Stimulated activated CD4-positive, alpha-beta T cell treated with anti-CD3 and anti-CD28 coated beads, Interleukin-2, amount 100 ng/mL, for 48 hours (primary cell): ENCODE results near the gene DAO.
"Not testable (repeated sequence)": the region's sequence is repeated elsewhere in the genome, so short reads cannot be mapped to it uniquely, and the experiment has no call there.

Experiments
- DNase-seq, 2 donors: peaks; one replicate each; pipeline ENCODE4 v3.0.0-alpha.2; 2020

DAO gene

DNA sequence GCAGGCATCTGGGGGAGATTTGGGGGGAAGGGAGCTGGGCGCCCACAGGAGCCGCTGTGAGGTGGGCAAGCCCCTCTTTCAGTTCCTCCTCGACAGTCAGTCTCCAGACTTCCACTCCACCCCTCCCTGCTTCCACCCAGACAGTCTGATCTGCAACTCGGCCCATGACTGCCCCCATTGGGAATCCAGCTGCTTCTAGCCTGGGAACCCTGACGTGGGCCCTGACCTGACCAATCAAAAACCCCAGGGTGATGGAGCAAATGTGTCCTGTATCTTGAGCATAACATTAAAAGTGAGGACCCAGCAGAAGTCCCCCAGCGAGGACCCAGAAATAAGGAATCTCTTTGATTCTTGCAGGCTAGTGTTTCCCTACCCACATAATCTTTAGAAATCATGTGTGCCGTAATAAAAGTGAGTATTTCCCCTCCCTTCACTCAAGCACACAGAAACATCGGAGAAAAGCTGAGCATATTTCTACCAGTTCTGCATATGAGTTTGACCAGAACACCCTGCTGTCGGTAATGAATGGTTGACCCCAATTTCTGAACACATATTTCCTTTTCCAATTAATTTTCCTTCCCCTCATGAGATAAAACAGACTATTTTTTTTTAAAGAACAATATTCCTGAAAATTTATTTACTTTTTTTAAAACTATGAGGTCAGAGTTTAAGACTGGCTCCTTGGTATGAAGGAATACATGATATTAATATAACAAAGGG is 28.9 kb upstream of the DAO start:
- DNase-seq, result no peak

DNA sequence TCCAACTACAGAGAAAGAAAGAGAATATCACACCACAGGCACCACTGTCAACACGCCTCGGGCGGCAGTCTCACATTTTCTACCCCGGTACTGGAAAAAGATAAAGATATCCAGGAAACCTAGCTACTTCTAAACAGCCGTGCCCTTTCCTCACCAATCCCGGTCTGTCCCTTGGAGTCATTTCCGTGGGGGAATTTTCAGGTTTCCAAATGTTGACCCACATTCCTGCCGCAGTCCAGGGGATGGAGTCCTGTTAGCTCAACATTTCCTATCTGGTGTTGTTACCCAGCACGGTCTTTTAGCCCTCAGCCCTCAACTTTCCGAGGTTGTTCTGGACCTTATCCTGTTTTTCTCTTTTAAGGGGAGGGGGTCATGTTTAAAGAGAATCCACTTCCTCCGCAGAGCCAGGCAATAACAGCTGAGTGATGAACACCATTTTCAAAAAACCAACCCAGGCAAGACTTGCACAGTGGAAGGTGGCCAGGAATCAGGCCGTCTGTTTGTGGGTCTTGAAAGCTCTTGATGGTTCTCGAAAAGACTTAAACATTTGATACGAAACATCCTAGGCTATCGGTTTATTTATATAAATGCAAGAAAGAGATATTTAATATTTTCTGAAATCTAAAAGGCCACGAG is 27.1 kb upstream of the DAO start:
- no peak for DNase-seq

DNA sequence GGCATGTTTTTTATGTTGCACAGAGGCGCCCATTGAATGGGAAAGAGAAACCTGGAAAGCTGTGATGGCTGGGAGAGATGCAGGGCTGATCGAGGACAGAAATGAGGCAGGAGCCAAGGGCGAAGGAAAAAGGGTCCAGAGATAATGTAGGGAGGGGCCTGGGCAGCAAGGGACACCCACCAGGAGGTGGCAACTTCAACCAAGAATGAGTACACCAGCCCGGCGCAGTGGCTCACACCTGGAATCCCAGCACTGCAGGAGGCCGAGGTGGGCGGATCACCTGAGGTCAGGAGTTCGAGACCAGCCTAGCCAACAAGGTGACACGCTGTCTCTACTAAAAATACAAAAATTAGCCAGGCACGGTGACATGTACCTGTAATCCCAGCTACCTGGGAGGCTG is 26.5 kb upstream of the DAO start:
- DNase-seq, result no peak

DNA sequence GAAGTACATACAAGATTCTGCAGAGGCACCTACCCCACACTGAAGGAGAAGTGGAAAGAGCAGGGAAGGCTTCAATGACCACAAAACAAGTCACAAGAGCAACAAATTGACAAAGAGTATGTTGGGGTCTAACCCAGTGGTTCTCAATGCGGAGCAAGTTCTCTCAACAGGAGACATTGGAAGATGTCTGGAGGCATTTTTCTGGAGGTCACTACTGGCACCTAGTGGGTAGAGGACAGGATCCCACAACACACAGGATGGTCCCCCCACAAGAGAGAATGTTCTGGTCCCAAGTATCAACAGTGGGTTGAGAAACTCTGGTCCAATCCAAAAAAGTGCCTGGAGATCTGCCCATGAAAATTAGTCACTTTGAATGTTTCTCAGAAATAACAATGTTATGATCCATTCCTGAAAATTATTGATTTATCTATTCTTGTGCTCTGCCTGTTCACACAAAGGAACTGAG is 25.9 kb upstream of the DAO start:
- DNase-seq, result no peak

DNA sequence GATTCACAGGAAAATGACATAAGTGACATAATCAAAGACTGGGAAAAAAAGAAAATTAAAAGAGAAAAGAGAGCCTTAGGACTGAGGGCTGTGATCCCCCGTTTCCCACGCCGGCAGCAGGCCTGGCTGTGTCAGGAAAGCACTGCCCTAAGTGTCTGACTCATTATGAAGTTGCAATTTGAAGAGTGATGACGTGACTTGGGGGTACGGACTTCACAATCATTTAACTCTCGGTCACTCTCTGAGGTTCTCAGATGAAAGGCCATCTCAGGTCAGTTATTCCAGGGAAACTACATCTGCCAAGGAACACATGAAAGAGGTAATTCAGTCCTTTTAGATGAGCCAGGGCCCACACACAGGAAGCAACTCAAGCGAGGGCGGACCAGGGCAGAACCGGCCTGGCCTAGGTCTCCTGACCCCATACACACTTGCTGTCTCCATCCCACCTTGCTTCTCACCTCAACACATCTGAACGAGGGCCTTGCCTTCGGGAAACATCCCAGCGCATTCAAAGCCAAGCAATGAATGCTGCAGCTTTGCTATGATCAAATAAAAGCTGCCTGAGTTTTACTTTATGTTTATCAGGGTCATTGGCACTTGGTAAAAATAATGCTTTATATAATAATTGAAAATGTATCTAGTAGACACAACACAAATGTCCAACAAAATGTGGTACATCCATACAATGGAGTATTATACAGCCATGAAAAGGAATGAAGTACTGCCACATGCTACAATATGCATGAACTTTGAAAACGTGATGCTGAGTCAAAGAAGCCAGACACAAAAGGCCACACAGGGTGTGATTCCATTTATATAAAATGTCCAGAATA is 25.2 kb upstream of the DAO start:
- DNase-seq, result no peak

DNA sequence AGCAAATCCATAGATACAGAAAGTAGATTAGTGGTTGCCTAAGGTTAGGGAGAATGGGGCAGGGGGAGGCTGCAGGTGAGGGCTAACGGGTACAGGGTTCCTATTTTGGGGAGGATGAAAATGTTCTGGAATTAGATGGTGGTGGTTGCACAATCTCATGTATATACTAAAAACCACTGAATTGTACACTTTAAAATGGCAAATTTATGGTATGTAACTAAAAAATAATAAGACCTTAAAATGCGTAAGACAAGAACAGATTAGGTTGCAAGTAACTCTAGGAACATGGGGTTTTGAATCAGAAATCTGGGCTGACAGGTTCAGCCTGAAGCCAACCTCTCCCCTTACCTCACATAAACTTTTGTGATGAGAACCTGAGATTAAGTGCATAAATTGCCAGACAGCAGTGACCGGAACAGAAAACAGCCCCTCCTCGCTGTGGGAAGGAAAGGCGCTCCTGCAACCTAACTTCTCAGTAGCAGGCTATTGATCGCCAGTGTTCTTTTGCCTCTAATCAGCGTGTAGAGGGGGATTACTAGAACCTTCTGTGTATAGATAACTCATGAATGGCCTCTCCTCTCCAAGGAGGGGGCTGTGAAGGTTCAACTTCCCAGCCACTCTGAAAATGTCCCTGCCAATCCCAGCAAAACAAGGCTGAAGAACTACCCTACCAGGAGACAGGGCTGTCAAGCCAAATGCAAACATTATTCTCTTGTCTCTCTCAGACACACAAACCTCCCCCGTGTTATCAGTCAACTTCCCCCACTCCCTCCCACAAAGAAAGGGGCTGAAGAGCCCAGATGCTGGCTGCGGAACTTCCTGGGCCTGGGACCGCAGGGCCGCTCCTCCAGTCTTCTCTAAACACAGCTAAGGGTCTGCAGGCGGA is 24.4 kb upstream of the DAO start:
- no peak for DNase-seq

DNA sequence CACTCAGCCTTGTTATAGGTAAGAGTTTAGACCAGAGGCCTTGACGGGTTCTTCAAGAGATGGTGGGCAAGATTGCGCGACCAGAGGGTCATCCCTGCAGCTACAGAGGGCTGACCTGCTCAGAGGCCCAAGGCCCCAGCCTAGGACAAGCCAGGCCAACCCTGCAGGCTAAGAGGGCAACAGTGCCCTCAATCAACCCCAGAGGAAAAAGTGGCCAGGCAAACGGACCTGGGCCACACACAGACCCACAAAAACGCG is 23.8 kb upstream of the DAO start:
- DNase-seq, result no peak

DNA sequence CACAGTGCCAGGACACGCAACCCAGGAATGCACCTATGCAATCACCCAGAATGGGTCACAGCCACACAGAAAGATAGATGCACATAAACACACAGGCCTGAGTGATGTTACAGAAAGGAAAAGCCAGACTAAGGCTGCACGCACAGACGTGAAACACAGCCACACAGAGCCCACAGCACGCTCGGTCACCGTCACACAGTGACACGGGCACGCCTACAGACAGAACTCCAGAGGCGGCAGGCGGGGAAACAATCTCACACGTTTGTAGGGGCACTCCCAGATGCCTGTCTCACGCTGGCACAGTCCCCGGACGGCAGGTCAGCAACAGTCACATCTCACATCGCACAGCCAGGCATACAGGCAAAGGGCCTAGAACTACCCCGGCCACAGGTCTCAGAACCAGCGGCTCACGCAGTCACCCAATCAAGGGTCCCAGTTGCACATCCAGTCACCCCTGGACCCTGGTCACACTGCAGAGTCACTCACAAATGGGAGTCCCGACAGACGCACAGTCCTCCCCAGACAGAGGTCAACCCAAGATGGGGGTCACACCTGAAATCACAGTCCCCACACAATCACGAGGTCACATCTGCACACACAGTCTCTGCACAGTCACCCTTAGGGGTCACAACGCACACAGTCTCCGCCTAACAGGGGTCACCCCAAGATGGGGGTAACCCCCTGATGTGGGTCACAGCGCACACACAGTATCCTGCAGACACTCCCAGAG is 23.3 kb upstream of the DAO start:
- DNase-seq, result peak; percentile 43 to 54

DNA sequence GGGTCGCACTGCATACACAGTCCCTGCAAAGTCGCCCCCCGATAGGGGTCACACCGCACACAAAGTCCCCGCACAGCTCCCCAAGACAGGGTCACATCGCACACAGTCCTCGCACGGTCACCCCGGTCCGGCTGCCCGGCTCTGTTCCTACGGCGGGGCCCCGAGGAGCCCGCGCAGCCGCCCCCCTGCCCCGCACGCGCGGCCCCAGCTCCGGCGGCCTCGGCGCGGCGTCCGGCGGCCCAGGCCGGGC is 22.8 kb upstream of the DAO start:
- DNase-seq, result no peak

DNA sequence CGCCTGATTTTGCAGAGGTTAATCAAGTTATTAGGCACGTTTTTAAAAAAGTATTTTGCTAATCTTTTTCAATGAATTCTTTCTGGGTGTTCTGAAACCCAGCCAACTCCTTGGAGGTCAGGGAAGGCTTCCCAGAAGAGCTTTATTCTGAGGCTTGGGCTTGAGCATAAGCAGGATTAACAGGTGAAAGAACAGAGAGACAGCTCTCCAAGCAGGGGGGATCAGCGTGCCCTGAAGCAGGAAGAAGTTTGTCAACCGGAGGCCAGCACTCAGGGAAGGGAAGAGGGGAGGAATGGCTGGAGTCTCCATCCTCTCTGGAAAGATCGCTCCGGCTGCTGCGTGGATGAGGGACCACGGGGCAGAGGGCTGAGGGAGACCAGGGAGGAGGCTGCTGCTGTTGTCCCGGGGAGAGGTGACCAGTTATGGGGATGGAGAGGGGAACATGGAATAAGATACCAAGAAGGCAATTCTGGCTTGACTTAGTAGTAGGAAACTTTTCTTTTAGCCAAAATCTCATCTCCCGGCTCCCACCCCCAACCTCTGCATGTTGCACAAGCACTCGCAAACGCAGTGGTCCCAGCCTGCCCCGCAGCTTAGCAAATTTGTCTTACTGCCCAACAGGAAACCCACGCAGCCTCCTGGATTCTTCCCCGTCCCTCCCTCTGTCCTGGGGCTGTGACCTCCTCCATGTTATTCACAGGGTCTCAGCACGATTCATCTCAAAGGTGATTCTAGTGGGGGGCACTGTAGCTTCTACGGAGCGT is 21.4 kb upstream of the DAO start:
- DNase-seq, result no peak

DNA sequence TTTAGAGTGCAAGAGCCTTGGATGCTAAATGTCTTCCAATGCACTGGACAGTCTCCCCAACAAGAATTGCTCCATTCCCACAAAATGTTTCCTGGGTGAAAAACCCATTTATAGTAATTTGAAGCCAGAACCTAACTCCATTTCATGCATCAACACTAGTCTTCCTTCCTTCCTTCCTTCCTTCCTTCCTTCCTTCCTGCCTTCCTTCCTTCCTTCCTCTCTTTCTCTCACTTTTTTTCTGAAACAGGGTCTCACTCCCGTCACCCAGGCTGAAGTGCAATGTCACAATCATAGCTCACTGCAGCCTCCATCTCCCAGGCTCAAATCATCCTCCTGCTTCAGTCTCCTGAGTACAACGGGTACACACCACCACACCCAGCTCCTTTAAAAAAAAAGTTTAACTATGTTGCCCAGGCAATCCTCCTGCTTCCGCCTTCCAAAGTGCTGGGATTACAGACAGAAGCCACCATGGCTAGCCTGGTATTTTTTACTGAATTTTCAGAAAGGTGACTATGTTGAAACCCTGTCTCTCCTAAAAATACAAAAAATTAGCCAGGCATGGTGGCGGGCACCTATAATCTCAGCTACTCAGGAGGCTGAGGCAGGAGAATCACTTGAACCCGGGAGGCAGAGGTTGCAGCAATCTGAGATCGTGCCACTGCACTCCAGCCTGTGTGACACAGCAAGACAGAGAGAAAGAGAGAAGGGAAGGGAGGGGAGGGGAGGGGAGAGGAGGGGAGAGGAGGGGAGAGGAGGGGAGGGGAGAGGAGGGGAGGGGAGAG is 20.6 kb upstream of the DAO start:
- not testable (repeated sequence) for DNase-seq

DNA sequence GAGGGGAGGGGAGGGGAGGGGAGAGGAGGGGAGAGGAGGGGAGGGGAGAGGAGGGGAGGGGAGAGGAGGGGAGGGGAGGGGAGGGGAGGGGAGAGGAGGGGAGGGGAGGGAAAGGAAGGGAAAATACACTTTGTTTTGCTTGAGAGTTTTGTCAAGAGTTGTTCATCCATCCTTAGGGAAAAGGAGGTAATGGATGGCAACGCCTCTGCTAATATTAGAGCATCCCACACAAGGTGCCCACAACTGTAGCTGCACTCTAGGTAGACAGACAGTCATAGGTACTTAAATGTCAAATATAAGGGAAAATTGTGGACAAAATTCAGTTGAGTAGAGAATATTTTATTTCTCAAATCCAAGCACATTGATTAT is 20.0 kb upstream of the DAO start:
- DNase-seq, result no peak

DNA sequence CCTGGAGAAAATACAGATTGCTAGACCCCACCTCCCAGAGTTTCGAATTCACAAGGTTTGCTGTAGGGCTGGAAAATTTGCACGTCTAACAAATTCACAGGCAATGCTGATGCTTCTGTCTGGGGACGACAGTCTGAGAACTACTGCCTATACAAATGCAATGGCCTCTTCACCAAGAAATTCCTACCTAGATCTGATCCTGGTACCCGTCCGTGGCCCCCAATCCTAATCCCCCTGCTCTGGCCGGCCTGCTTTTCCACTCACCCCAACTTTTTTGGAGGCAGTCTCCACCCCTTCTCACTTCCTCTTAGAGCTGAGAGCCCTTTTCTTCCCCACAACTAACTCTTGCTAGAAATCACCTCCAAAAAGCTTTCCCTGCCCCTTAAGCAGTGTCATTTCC is 19.4 kb upstream of the DAO start:
- no peak for DNase-seq

DNA sequence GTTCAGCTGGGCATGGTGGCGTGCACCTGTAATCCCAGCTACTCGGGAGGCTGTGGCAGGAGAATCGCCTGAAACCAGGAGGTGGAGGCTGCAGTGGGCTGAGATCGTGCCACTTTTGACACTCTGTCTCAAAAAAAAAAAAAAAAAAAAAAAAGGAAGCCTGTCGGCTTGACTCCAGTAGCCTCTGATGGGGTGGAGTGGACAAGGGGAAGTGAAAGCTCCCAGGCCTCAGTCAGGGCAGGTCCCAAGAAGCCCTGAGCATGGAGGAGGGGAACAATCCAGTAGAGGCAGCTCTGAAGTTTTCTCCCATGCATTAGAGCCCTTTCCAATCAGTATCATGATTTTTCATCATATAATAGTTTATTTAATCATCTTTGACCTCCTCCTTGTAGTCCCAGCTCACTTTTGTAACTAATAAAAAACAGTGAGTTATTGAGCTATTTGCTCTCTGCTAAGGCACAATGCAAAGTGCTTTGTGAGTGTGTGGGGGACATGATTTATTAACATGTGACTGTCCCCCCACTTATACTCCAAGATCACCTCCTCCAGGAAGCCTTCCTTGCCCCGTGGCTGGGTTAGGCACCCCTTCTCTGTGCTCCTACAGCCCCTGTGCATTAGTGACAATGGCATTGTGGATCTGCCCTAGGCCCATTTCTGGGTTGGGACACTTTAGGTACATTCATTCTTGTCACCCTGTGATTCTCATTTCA is 17.9 kb upstream of the DAO start:
- no peak for DNase-seq

DNA sequence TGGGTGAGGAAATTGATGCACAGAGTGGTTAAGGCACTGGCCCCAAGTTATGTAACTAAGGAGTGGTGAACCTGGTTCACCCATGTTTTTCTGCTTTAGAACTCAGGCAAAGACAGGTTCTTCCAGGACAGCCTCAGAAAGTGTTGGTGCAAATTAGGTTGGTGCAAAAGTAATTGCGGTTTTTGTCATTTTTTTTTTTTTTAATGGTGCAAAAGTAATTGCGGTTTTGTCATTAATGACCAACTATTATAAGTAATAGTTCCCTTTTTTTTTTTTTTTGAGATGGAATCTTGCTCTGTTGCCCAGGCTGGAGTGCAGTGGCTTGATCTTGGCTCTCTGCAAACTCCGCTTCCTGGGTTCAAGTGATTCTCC is 17.3 kb upstream of the DAO start:
- DNase-seq, result no peak

DNA sequence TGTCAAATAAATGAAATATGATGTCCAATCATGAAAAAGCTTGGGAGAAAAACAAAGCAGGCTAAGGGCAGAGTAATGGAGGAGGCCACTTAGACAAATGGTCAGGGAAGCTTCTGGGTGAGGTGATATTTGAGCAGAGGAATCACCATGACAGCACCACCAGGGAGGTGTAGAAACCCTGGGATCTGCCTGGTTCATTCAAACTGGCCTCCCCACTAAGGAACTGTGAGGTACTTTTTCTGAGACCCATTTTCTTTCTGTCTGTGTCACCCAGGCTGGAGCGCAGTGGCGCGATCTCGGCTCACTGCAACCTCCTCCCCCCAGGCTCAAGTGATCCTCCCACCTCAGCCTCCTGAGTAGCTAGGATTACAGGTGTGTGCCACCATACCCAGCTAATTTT is 14.7 kb upstream of the DAO start:
- no peak for DNase-seq

DNA sequence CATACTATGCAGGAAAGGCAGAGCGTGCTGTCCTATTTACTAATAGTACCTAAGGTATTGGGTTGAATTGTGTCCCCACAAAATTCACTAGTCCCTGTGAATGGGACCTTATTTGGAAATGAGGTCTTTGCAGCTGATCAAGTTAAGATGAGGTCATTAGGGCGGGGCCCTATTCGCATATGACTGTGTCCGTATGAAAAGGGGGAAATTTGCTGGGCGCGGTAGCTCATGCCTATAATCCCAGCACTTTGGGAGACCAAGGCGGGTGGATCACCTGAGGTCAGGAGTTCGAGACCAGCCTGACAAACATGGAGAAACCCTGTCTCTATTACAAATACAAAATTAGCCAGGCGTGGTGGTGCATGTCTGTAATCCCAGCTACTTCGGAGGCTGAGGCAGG is 13.8 kb upstream of the DAO start:
- not testable (repeated sequence) for DNase-seq

DNA sequence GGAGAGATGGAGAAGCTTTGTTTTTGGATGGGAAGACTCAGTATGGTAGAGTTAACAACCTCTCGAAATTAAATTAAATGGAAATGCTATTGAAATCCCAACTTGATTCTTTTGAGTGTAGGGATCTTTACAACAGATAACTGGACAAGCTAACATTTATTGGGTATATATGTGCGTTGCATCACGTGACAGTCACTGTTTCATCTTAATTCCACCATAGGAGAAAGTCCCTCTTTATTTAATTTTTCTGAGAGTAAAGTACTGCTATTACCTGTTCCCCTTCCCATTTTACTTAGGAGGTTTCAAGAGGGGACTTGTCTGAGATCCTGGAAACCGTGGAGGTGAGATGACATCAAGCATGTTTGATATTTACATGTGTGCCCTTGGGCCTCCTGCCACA is 11.1 kb upstream of the DAO start:
- no peak for DNase-seq

DNA sequence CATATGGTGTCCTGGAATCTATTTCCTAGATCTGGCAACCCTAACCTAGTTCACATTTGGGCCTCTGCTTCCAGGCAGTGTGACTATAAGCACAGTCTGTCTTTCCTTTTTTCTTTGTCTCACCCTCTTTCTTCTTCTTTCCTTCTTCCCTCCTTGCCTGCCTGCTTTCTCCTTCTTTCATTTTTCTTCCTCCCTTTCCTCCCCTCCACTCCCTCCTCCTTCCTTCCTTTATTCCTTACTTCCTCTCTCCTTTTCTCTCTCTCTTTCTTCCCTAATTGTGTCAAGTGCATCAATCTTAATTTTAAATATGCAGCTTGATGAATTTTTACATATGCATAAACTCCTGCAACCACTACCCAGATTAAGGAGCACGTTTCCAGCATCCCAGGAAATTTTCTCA is 4.6 kb upstream of the DAO start:
- DNase-seq, result no peak

DNA sequence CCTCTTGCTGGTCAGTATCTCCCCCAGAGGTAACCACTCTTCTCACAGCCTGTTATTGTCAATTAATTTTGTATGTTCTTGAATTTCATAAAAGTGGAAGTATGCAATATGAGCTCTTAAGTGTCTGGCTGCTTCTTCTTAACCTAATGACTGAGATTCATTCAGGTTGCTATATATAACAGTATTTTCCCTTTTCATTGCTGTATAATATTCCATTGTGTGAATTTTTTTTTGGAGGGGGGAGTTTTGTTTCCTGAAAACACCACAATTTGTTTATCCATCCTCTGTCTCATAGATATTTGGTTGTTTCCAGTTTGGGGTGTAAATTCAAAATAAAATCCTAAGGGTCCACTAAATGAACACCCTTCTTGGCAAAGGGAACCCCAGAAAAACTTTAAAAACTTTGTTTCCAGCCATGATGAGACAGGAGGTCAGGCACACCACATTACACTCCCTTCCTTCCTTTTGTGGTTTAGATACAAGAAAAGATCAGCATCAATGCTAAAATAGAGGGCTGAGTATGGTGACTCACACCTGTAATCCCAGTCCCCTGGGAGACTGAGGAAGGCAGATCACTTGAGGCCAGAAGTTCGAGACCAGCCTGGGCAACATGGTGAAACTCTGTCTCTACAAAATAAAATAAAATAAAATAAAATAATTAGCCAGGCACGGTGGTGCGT is 4.1 kb upstream of the DAO start:
- no peak for DNase-seq
